ENCODE measurements around the gene SMPD2.

The SMPD2 gene

GRCh38 chr6:109486068-109486467, 45.5 kb downstream of the SMPD2 start:
- no peak overlapping the region; the same call in 1 of the 2 replicates for H3K27ac ChIP-seq

GRCh38 chr6:109488001-109488400, 47.5 kb downstream of the SMPD2 start:
- TF ChIP-seq ZFX (IDR thresholded peaks at IDR 0.05) (no peak), CTCF (conservative IDR thresholded peaks at IDR 0.05) (no peak)
- no peak overlapping the region for H3K27ac ChIP-seq

More at GRCh38 chr6:109486068-109486467, 45.5 kb downstream of the SMPD2 start:
- TF ChIP-seq CTCF (conservative IDR thresholded peaks at IDR 0.05): no peak
- TF ChIP-seq ZFX (IDR thresholded peaks at IDR 0.05): no peak

GRCh38 chr6:109490713-109491112, 50.2 kb downstream of the SMPD2 start:
- H3K27ac ChIP-seq: no peak overlapping the region
- TF ChIP-seq ZFX (IDR thresholded peaks at IDR 0.05) (no peak), CTCF (conservative IDR thresholded peaks at IDR 0.05) (no peak)

- no peak overlapping the region for H3K27ac ChIP-seq
- TF ChIP-seq ZFX (IDR thresholded peaks at IDR 0.05) (no peak), CTCF (conservative IDR thresholded peaks at IDR 0.05) (no peak)
Measured at GRCh38 chr6:109491207-109491938, 50.8 kb downstream of the SMPD2 start.

Data from C4-2B (cell line).